NCI-H2107 treated with DMSO at 0.1 percent for 48 hours (cell line): ENCODE results near the gene PDHX.

Experiments used
- DNase-seq: peaks from one replicate; lab custom pipeline; 2025; ENCODE audit not compliant: unreplicated experiment; lab: John Stamatoyannopoulos, UW

PDHX gene

DNA sequence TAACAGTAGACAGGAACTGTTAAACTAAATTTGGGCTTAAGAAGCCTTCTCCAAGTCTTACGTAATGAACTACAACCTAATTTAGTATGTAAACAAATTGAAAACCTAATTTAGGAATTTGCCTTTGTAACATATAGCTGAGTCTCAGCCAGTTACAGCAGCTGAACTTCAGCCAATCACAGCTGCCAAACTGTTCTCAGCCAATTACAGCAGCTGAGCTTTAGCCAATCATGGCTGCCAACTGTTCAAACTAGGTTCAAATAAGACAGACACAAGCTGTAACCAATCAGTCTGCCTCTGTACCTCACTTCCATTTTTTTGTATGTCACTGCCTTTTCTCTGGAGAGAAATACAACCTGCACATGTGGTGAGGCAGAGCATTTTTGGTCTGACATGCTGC is 127.5 kb downstream of the PDHX start:
- DNase-seq: no peak

DNA sequence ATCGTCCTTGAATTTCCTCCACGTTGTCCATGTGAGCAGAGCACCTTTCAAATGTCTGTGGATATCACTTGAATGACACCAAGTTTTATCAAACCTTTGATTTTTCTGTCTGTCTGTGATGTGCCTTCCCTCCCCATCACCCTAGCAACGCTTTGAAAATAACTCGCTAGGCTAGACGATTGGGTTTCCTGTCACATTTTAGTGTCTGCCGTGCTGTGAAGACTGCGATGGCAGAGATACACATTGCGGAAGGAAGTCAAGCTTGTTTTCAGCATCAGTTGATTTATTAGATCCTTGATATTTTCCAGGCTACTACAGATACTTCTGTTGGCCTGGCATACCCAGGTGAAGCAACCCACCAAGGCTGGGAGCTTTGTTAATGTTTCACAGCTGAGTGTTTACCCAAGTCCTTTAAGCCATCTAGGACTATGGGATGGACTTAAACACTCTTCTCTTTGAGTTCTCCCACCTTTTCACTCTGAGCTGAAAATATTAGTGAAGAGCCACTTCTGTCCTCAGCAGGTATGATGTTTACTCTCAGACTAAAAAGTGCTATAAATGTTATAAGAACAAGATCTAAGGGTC is 128.9 kb downstream of the PDHX start:
- DNase-seq: no peak
